Activated naive CD8-positive, alpha-beta T cell treated with anti-CD3 and anti-CD28 coated beads, Interleukin-2, amount 10 ng/mL, durations not matched to agents 7 days and 5 days (primary cell): ENCODE measurements around the gene ARHGEF35. TPM values are rescaled to one million over a fixed set of nuclear protein-coding genes. Genes with fewer than 3 reads are reported as not detected.
"Not testable (repeated sequence)": the region's sequence is repeated elsewhere in the genome, so short reads cannot be mapped to it uniquely, and the experiment has no call there.

Experiments used
- ATAC-seq: fragments of 150-1000 bp; cut with Tn5 transposase; one replicate; pipeline ENCODE4 v1.10.0; 2021; ENCODE audit warnings: low read depth, moderate library complexity
- POLR2A ChIA-PET: fragments of 350-600 bp; sonication (Branson Sonifier 250); formaldehyde crosslinking; loops from one replicate; lab custom pipeline; 2021; ENCODE audit warnings: antibody characterized with exemption; lab: Charles Lee
- DNase-seq: peaks from one replicate; pipeline ENCODE4 v3.0.0; 2021
- H3K27ac Mint-ChIP-seq: one replicate; pipeline ENCODE4 v1.8.0; 2022; ENCODE audit warnings: mild to moderate bottlenecking, mixed read lengths
- H3K27me3 Mint-ChIP-seq: one replicate; pipeline ENCODE4 v1.8.0; 2022; ENCODE audit warnings: mild to moderate bottlenecking, moderate library complexity, mixed read lengths
- H3K36me3 Mint-ChIP-seq: one replicate; pipeline ENCODE4 v1.8.0; 2021; ENCODE audit warnings: mild to moderate bottlenecking, mixed read lengths
- H3K4me1 Mint-ChIP-seq: one replicate; pipeline ENCODE4 v1.8.0; 2021; ENCODE audit warnings: mixed read lengths
- H3K4me3 Mint-ChIP-seq: one replicate; pipeline ENCODE4 v1.8.0; 2022; ENCODE audit warnings: mild to moderate bottlenecking, moderate library complexity, mixed read lengths
- H3K9me3 Mint-ChIP-seq: one replicate; pipeline ENCODE4 v1.8.0; 2021; ENCODE audit warnings: mixed read lengths
- total RNA-seq, 2 experiments: library from RNA; stranded (reverse); gene quantifications; one replicate each; pipeline ENCODE4 v1.2.3, GENCODE V29; 2021

ARHGEF35 gene
- total RNA-seq = 1 to 10 TPM; 2.5 TPM

- H3K4me3 Mint-ChIP-seq, POLR2A ChIA-PET, H3K36me3 Mint-ChIP-seq, H3K27ac Mint-ChIP-seq, H3K9me3 Mint-ChIP-seq, H3K27me3 Mint-ChIP-seq, DNase-seq, H3K4me1 Mint-ChIP-seq: not testable (repeated sequence)
- ATAC-seq = peak; percentile 80
These were observed at the start of gene ARHGEF35 for GRCh38 chr7:144195212-144195872. Gene ARHGEF35 (minus strand): TSS chr7:144195833. CDS start chr7:144188383, 7,450 bp downstream.

DNA sequence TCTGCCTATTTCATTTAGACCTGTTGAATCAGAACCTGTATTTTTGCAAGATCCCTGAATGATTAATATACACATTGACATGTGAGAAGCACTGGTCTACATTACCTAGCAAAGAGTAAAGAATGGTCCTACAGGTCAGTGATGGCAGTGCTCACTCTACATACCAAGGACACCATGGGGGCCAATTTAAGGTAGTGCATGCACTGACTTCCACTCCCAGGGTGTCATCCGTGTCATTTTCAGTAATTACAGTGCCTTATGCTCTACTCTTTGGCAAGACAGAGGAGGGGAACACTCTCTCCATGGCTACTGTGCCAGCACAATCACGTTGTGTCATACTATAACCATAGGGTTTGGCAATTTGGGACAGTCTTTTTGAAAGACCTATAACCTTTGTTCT, 49.7 kb upstream of the ARHGEF35 start:
- H3K27ac Mint-ChIP-seq, DNase-seq, H3K4me1 Mint-ChIP-seq, POLR2A ChIA-PET, H3K9me3 Mint-ChIP-seq, H3K36me3 Mint-ChIP-seq, ATAC-seq, H3K27me3 Mint-ChIP-seq, H3K4me3 Mint-ChIP-seq: not testable (repeated sequence)

- POLR2A ChIA-PET, H3K27ac Mint-ChIP-seq, H3K27me3 Mint-ChIP-seq, ATAC-seq, DNase-seq, H3K4me1 Mint-ChIP-seq, H3K4me3 Mint-ChIP-seq, H3K9me3 Mint-ChIP-seq, H3K36me3 Mint-ChIP-seq: not testable (repeated sequence)
These were observed 43.7 kb upstream of the ARHGEF35 start, which contains the start of gene OR2A42 for GRCh38 chr7:144239365-144239764. Gene OR2A42 (minus strand): TSS chr7:144239605. CDS start chr7:144232843, 6,762 bp downstream.

- H3K27me3 Mint-ChIP-seq, H3K9me3 Mint-ChIP-seq, H3K4me1 Mint-ChIP-seq, H3K36me3 Mint-ChIP-seq, ATAC-seq, H3K4me3 Mint-ChIP-seq, POLR2A ChIA-PET, DNase-seq, H3K27ac Mint-ChIP-seq: not testable (repeated sequence)
These were observed 43.0 kb upstream of the ARHGEF35 start for GRCh38 chr7:144238530-144239082.

DNA sequence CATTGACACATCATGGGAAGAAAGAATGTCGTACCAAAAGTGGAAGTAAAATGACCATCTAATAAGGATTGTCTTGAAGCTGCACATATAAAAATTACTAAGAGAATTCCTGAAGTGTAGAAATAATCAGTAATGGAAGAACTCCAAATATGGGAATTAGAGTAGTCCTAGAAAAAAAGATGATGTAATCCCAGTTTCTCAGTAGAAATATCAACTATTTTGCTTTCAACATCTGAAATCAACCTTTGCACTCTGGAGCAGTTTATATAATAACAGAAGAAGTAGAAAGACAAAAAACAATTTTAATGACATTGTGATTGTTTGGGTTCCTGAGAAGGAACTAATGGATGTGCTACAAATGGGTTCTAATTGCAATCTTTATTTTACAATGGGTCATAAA, 37.4 kb upstream of the ARHGEF35 start:
- H3K4me3 Mint-ChIP-seq, H3K4me1 Mint-ChIP-seq, H3K27me3 Mint-ChIP-seq, H3K9me3 Mint-ChIP-seq, H3K36me3 Mint-ChIP-seq, POLR2A ChIA-PET, DNase-seq, H3K27ac Mint-ChIP-seq, ATAC-seq: not testable (repeated sequence)

GRCh38 chr7:144231027-144231426, 35.4 kb upstream of the ARHGEF35 start:
- DNase-seq, H3K27me3 Mint-ChIP-seq, H3K27ac Mint-ChIP-seq, ATAC-seq, H3K4me3 Mint-ChIP-seq, POLR2A ChIA-PET, H3K4me1 Mint-ChIP-seq, H3K9me3 Mint-ChIP-seq, H3K36me3 Mint-ChIP-seq: not testable (repeated sequence)

GRCh38 chr7:144228810-144229209, 33.2 kb upstream of the ARHGEF35 start:
- H3K9me3 Mint-ChIP-seq, ATAC-seq: not testable (repeated sequence)

GRCh38 chr7:144226866-144227265, 31.2 kb upstream of the ARHGEF35 start:
- H3K4me1 Mint-ChIP-seq, H3K9me3 Mint-ChIP-seq, ATAC-seq, H3K4me3 Mint-ChIP-seq, H3K36me3 Mint-ChIP-seq, DNase-seq, H3K27me3 Mint-ChIP-seq, H3K27ac Mint-ChIP-seq, POLR2A ChIA-PET: not testable (repeated sequence)

More at GRCh38 chr7:144228810-144229209, 33.2 kb upstream of the ARHGEF35 start:
- POLR2A ChIA-PET, H3K27ac Mint-ChIP-seq, H3K27me3 Mint-ChIP-seq, H3K4me1 Mint-ChIP-seq, H3K36me3 Mint-ChIP-seq, H3K4me3 Mint-ChIP-seq, DNase-seq: not testable (repeated sequence)

- H3K27ac Mint-ChIP-seq, H3K4me1 Mint-ChIP-seq, H3K9me3 Mint-ChIP-seq, H3K36me3 Mint-ChIP-seq, ATAC-seq, POLR2A ChIA-PET, DNase-seq, H3K4me3 Mint-ChIP-seq, H3K27me3 Mint-ChIP-seq: not testable (repeated sequence)
These were observed 28.0 kb upstream of the ARHGEF35 start for GRCh38 chr7:144223675-144224074.

- H3K4me1 Mint-ChIP-seq, POLR2A ChIA-PET, H3K27me3 Mint-ChIP-seq, H3K36me3 Mint-ChIP-seq, ATAC-seq, DNase-seq, H3K4me3 Mint-ChIP-seq, H3K9me3 Mint-ChIP-seq, H3K27ac Mint-ChIP-seq: not testable (repeated sequence)
These were observed 24.9 kb upstream of the ARHGEF35 start for GRCh38 chr7:144220531-144220930.

- ATAC-seq, H3K36me3 Mint-ChIP-seq, POLR2A ChIA-PET, DNase-seq, H3K4me1 Mint-ChIP-seq, H3K27ac Mint-ChIP-seq, H3K27me3 Mint-ChIP-seq, H3K9me3 Mint-ChIP-seq, H3K4me3 Mint-ChIP-seq: not testable (repeated sequence)
These were observed 23.5 kb upstream of the ARHGEF35 start for GRCh38 chr7:144219149-144219548.

DNA sequence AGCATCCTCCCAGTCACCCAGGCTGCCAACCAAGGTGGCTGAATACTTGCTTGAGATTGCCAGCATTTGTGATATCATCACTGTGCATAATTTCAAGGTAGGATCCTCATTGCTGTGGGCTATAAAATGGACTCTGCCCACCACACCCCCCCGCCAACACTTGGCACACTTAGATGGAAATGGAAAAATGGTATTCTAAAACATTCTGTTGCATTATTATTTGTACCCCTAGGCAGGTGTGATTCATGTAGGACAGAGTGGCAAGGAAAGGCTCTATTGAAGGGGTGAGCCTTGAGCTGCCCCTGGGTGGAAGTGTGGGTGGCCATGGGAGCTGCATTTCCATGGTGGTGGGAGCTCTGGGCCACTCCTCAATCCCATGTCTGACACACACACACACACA, 22.9 kb upstream of the ARHGEF35 start:
- H3K27me3 Mint-ChIP-seq, H3K36me3 Mint-ChIP-seq, H3K9me3 Mint-ChIP-seq, H3K4me1 Mint-ChIP-seq, ATAC-seq, H3K4me3 Mint-ChIP-seq, H3K27ac Mint-ChIP-seq, DNase-seq, POLR2A ChIA-PET: not testable (repeated sequence)

- H3K36me3 Mint-ChIP-seq, DNase-seq, H3K4me1 Mint-ChIP-seq, ATAC-seq, H3K9me3 Mint-ChIP-seq, H3K4me3 Mint-ChIP-seq, POLR2A ChIA-PET, H3K27me3 Mint-ChIP-seq, H3K27ac Mint-ChIP-seq: not testable (repeated sequence)
These were observed 21.6 kb upstream of the ARHGEF35 start for GRCh38 chr7:144217200-144217599.

DNA sequence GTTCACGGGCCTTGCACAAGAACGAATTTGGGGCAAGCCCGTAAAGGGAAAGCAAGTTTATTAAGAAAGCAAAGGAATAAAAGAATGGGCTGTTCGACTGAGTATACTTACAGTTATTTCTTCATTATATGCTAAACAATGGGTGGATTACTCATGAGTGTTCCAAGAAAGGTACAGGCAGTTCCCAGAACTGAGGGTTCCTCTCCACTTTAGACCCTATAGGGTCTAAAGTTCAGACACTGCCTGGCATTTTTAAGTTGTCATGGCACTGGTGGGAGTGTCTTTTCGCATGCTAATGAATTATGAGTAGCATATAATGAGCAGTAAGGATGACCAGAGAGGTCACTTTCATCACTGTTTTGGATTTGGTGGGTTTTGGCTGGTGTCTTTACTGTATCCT, 9.7 kb upstream of the ARHGEF35 start:
- POLR2A ChIA-PET, H3K27me3 Mint-ChIP-seq, H3K36me3 Mint-ChIP-seq, DNase-seq, H3K27ac Mint-ChIP-seq, H3K4me3 Mint-ChIP-seq, H3K4me1 Mint-ChIP-seq, ATAC-seq, H3K9me3 Mint-ChIP-seq: not testable (repeated sequence)
